Trophoblast cell (in vitro differentiated cells and primary cell): Measurements from ENCODE around the gene HAUS8.

ENCODE experiments used
- DNase-seq, 2 donors: peaks; one replicate each; pipeline ENCODE4 v3.0.0-alpha.2; 2016
- H2AFZ ChIP-seq: 2 replicates; pipeline ENCODE4 v1.6.1; 2013; ENCODE audit warnings: low read length, moderate library complexity, mild to moderate bottlenecking; ENCODE audit not compliant: insufficient read depth, poor library complexity
- H2AK5ac ChIP-seq: 2 replicates; pipeline ENCODE4 v1.6.1; 2013; ENCODE audit warnings: mild to moderate bottlenecking, low read length
- H2BK120ac ChIP-seq: 2 replicates; pipeline ENCODE4 v1.6.1; 2013; ENCODE audit warnings: low read length, mild to moderate bottlenecking, moderate library complexity; ENCODE audit not compliant: insufficient read depth, poor library complexity
- H2BK12ac ChIP-seq: 2 replicates; pipeline ENCODE4 v1.6.1; 2013; ENCODE audit warnings: mild to moderate bottlenecking, low read length, moderate library complexity
- H2BK5ac ChIP-seq: 2 replicates; pipeline ENCODE4 v1.6.1; 2013; ENCODE audit warnings: low read length, low read depth, moderate library complexity, mild to moderate bottlenecking; ENCODE audit not compliant: poor library complexity
- H3K14ac ChIP-seq: 2 replicates; pipeline ENCODE4 v1.6.1; 2013; ENCODE audit warnings: mild to moderate bottlenecking, low read length
- H3K18ac ChIP-seq: 2 replicates; pipeline ENCODE4 v1.6.1; 2013; ENCODE audit warnings: mild to moderate bottlenecking, low read length
- H3K23ac ChIP-seq: 2 replicates; pipeline ENCODE4 v1.6.1; 2013; ENCODE audit warnings: low read length
- H3K27ac ChIP-seq: 2 replicates; pipeline ENCODE4 v1.5.1; 2013; ENCODE audit warnings: low read depth, mild to moderate bottlenecking, inconsistent platforms, low read length, moderate library complexity
- H3K27me3 ChIP-seq: 2 replicates; pipeline ENCODE4 v1.6.1; 2013; ENCODE audit warnings: inconsistent platforms, mild to moderate bottlenecking, low read length, moderate library complexity; ENCODE audit not compliant: insufficient read depth
- H3K36me3 ChIP-seq, 2 experiments: 1 replicate in 1 of 2; 2 replicates in 1 of 2; pipeline ENCODE4 v1.6.1; 2013; ENCODE audit warnings: low read length in 2 of 2, mild to moderate bottlenecking in 2 of 2, moderate library complexity in 1 of 2; ENCODE audit not compliant: insufficient read depth in 2 of 2, control insufficient read depth in 1 of 2
- H3K4ac ChIP-seq: 2 replicates; pipeline ENCODE4 v1.6.1; 2013; ENCODE audit warnings: low read depth, mild to moderate bottlenecking, low read length, moderate library complexity
- H3K4me1 ChIP-seq, 2 experiments: 1 replicate in 1 of 2; 2 replicates in 1 of 2; pipeline ENCODE4 v1.6.1; 2013; ENCODE audit warnings: low read length in 2 of 2, mild to moderate bottlenecking in 2 of 2, moderate library complexity in 1 of 2; ENCODE audit not compliant: insufficient read depth in 2 of 2, control insufficient read depth in 1 of 2
- H3K4me2 ChIP-seq: 2 replicates; pipeline ENCODE4 v1.6.1; 2013; ENCODE audit warnings: inconsistent platforms, mild to moderate bottlenecking, low read length, moderate library complexity
- H3K4me3 ChIP-seq: 2 replicates; pipeline ENCODE4 v1.5.1; 2013; ENCODE audit warnings: mild to moderate bottlenecking, low read depth, low read length, inconsistent platforms
- H3K79me1 ChIP-seq: one replicate; pipeline ENCODE4 v1.6.1; 2013; ENCODE audit warnings: low read length
- H3K79me2 ChIP-seq: 2 replicates; pipeline ENCODE4 v1.6.1; 2013; ENCODE audit warnings: low read length, mild to moderate bottlenecking; ENCODE audit not compliant: control insufficient read depth, insufficient read depth, poor library complexity
- H3K9ac ChIP-seq: 2 replicates; pipeline ENCODE4 v1.6.1; 2013; ENCODE audit warnings: mild to moderate bottlenecking, low read length
- H3K9me3 ChIP-seq: 2 replicates; pipeline ENCODE4 v1.6.1; 2013; ENCODE audit warnings: low read depth, mild to moderate bottlenecking, control low read depth, inconsistent platforms, low read length; ENCODE audit not compliant: insufficient read depth
- H4K12ac ChIP-seq: 2 replicates; pipeline ENCODE4 v1.6.1; 2013; ENCODE audit warnings: low read depth, mild to moderate bottlenecking, low read length, moderate library complexity
- H4K8ac ChIP-seq: 2 replicates; pipeline ENCODE4 v1.6.1; 2013; ENCODE audit warnings: low read depth, mild to moderate bottlenecking, low read length, moderate library complexity
- H4K91ac ChIP-seq: one replicate; pipeline ENCODE4 v1.6.1; 2013; ENCODE audit warnings: low read depth, mild to moderate bottlenecking, low read length, moderate library complexity
- WGBS: extraction: QIAGEN DNeasy Blood & Tissue Kit; methylation state at CpG from one replicate; pipeline ENCODE4 v1.1.7; 2013; ENCODE audit warnings: missing lambda C conversion rate; ENCODE audit not compliant: insufficient read length, insufficient coverage; ENCODE audit errors: extremely low coverage; 5-methylcytosine and 5-hydroxymethylcytosine counted together

Gene HAUS8

GRCh38 chr19:17022738-17023137, 52.5 kb downstream of the HAUS8 start:
- no peak overlapping the region for H3K14ac ChIP-seq

GRCh38 chr19:17021793-17022590, 53.3 kb downstream of the HAUS8 start:
- no peak overlapping the region for H2AFZ ChIP-seq
- peaks cover 11 to 28% of the 10 kb centered on the region in 2 experiments for H3K4me1 ChIP-seq
- H3K79me2 ChIP-seq, result no peaks in the 10 kb centered on the region
- H4K8ac ChIP-seq, result no peak overlapping the region
- no peak overlapping the region for H3K27ac ChIP-seq
- H3K9ac ChIP-seq, result no peak overlapping the region
- H3K18ac ChIP-seq, result no peak overlapping the region
- H3K27me3 ChIP-seq, result no peaks in the 10 kb centered on the region
- H3K4ac ChIP-seq, result no peak overlapping the region
- no peak overlapping the region for H2BK5ac ChIP-seq
- H3K23ac ChIP-seq, result no peak overlapping the region
- H3K9me3 ChIP-seq, result peaks cover 3% of the 10 kb centered on the region
- no peak overlapping the region for H2AK5ac ChIP-seq
- DNase-seq, result peak; percentile 95 to 98
- no peak overlapping the region for H3K4me3 ChIP-seq
- no peaks in the 10 kb centered on the region for H3K36me3 ChIP-seq
- peak overlapping the region; percentile 13 for H4K91ac ChIP-seq
- H3K14ac ChIP-seq, result no peak overlapping the region
- no peak overlapping the region for H2BK120ac ChIP-seq
- peaks cover 9% of the 10 kb centered on the region for H3K79me1 ChIP-seq
- no peak overlapping the region for H3K4me2 ChIP-seq
- H2BK12ac ChIP-seq, result no peak overlapping the region
- no CpG with 5 or more reads among the region's 12 CpGs for WGBS
- H4K12ac ChIP-seq, result no peak overlapping the region

More at GRCh38 chr19:17022738-17023137, 52.5 kb downstream of the HAUS8 start:
- Histone ChIP-seq H3K23ac (no peak overlapping the region), H3K79me1 (peaks cover 9% of the 10 kb centered on the region), H2AFZ (no peak overlapping the region), H3K4ac (no peak overlapping the region), H3K4me1 (peaks cover 11 to 28% of the 10 kb centered on the region in 2 experiments), H4K8ac (no peak overlapping the region), H3K4me3 (no peak overlapping the region), H2AK5ac (peak overlapping the region; percentile 57), H2BK12ac (peak overlapping the region; percentile 8), H3K27me3 (no peaks in the 10 kb centered on the region), H3K79me2 (no peaks in the 10 kb centered on the region), H3K18ac (peak overlapping the region; percentile 5), H3K9ac (no peak overlapping the region), H3K27ac (no peak overlapping the region), H4K12ac (no peak overlapping the region), H3K9me3 (peaks cover 3% of the 10 kb centered on the region), H2BK5ac (no peak overlapping the region), H2BK120ac (peak overlapping the region; percentile 25), H3K4me2 (no peak overlapping the region), H3K36me3 (no peaks in the 10 kb centered on the region), H4K91ac (peak overlapping the region; percentile 13)
- no CpG with 5 or more reads among the region's 7 CpGs for WGBS
- no peak for DNase-seq

GRCh38 chr19:17021328-17021727, 53.9 kb downstream of the HAUS8 start:
- no peak overlapping the region for H3K18ac ChIP-seq
- H3K79me1 ChIP-seq, result peaks cover 9% of the 10 kb centered on the region
- no peak overlapping the region for H3K14ac ChIP-seq
- no peak overlapping the region for H2AK5ac ChIP-seq
- no peak overlapping the region for H2BK12ac ChIP-seq
- H3K23ac ChIP-seq, result no peak overlapping the region
- DNase-seq, result no peak
- no peak overlapping the region for H4K8ac ChIP-seq
- H3K9ac ChIP-seq, result no peak overlapping the region
- peaks cover 3% of the 10 kb centered on the region for H3K9me3 ChIP-seq
- H3K79me2 ChIP-seq, result no peaks in the 10 kb centered on the region
- no peak overlapping the region for H4K12ac ChIP-seq
- no peak overlapping the region for H2BK120ac ChIP-seq
- H3K36me3 ChIP-seq, result no peaks in the 10 kb centered on the region
- no peak overlapping the region for H2BK5ac ChIP-seq
- peak overlapping the region; percentile 34 for H4K91ac ChIP-seq
- H3K27me3 ChIP-seq, result no peaks in the 10 kb centered on the region
- H3K4me3 ChIP-seq, result no peak overlapping the region
- H2AFZ ChIP-seq, result no peak overlapping the region
- no CpG with 5 or more reads among the region's 1 CpG for WGBS
- no peak overlapping the region for H3K4ac ChIP-seq
- H3K4me2 ChIP-seq, result no peak overlapping the region
- peaks cover 10 to 27% of the 10 kb centered on the region in 2 experiments for H3K4me1 ChIP-seq
- no peak overlapping the region for H3K27ac ChIP-seq

GRCh38 chr19:17020823-17021222, 54.4 kb downstream of the HAUS8 start:
- Histone ChIP-seq H2BK5ac (no peak overlapping the region), H3K4me2 (no peak overlapping the region), H3K79me2 (no peaks in the 10 kb centered on the region), H3K9me3 (peaks cover 3% of the 10 kb centered on the region), H2AK5ac (no peak overlapping the region), H3K79me1 (peaks cover 6% of the 10 kb centered on the region), H3K27me3 (no peaks in the 10 kb centered on the region), H3K18ac (no peak overlapping the region), H3K36me3 (no peaks in the 10 kb centered on the region), H2AFZ (no peak overlapping the region), H3K4me1 (peaks cover 6 to 22% of the 10 kb centered on the region in 2 experiments), H2BK120ac (no peak overlapping the region), H3K27ac (no peak overlapping the region), H3K4me3 (no peak overlapping the region), H2BK12ac (no peak overlapping the region), H3K23ac (no peak overlapping the region), H4K12ac (no peak overlapping the region), H4K91ac (no peak overlapping the region), H3K4ac (no peak overlapping the region), H3K9ac (no peak overlapping the region), H3K14ac (no peak overlapping the region), H4K8ac (no peak overlapping the region)
- no CpG with 5 or more reads among the region's 2 CpGs for WGBS
- DNase-seq, result peak in 1 of 2 donors; percentile 26
